ENCODE measurements around the gene AHCY.

DNA sequence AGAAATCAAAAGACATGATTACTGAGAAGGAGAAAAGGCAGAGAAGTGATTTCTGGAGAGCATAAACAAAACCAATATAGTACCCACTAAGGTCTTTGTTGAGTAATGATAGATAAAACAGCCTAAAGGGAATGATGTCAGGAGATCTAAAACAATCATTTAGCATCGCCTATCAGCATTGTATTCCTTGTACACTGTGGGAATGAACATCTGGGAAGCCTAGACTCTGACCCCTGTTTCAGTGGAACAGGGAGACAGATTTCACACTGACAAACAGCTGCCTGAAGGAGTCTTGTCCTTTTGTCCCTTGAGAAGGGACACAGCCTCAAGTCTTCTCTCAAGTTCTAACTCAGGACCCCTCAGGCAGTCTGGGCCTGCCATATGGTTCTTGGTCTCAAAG, 60.3 kb downstream of the AHCY start:
- TF ChIP-seq POLR2AphosphoS5 (IDR thresholded peaks at IDR 0.05; ENCODE audit: low read depth, low read length) (no peak), PAX5 (IDR thresholded peaks at IDR 0.05; ENCODE audit: insufficient read depth, low read length, severe bottlenecking) (no peak), POLR2A (IDR thresholded peaks at IDR 0.05; ENCODE audit: low read depth, low read length) (no peak), TAF1 (IDR thresholded peaks at IDR 0.05; ENCODE audit: low read depth, low read length) (no peak)
